SH-SY5Y (cell line): Measurements from ENCODE around the gene IFT88.

Source experiments
- GATA2 ChIP-seq: IDR thresholded peaks from 2 replicates; pipeline ENCODE4 v1.6.1; 2011; ENCODE audit warnings: mild to moderate bottlenecking, low read depth, low read length
- GATA3 ChIP-seq: IDR thresholded peaks from 2 replicates; pipeline ENCODE4 v1.6.1; 2011; ENCODE audit warnings: low read depth, mild to moderate bottlenecking, low read length, moderate library complexity

GRCh38 chr13:20521364-20522115 is 45.4 kb upstream of the IFT88 start:
- no peak for TF ChIP-seq GATA2
- no peak for TF ChIP-seq GATA3
